Endothelial cell of umbilical vein (primary cell): ENCODE results near the gene CES1. TPM values are rescaled to one million over a fixed set of nuclear protein-coding genes. Genes with fewer than 3 reads are reported as not detected.

Source experiments
- BruUV-seq: library from RNA; stranded (reverse); fragments of 400-500 nt; replicated peaks from 2 replicates; lab custom pipeline; 2021; lab: Mats Ljungman, UMichigan
- CTCF ChIA-PET: fragments of 300-600, 350-600 bp; sonication (Branson Sonifier 250); formaldehyde crosslinking; loops from one replicate; lab custom pipeline; 2021; ENCODE audit warnings: antibody characterized with exemption, inconsistent platforms; lab: Charles Lee
- POLR2A ChIA-PET: fragments of 300-600, 350-600 bp; sonication (Branson Sonifier 250); formaldehyde crosslinking; loops from one replicate; lab custom pipeline; 2021; ENCODE audit warnings: antibody characterized with exemption, inconsistent platforms; lab: Charles Lee
- DNase-seq: peaks from one replicate; pipeline ENCODE4 v3.0.0-alpha.2; 2011; ENCODE audit warnings: low read depth, low spot score
- FAIRE-seq: peaks from 2 replicates; lab custom pipeline; 2011; peaks lifted over from hg19 to GRCh38; lab: Jason Lieb, UNC
- H2AFZ ChIP-seq: 2 replicates; pipeline ENCODE4 v1.6.0; 2012; ENCODE audit warnings: low read depth, low read length, control low read depth, inconsistent platforms
- H3K27ac ChIP-seq: 2 replicates; pipeline ENCODE4 v1.5.1; 2011; ENCODE audit warnings: low read depth, mild to moderate bottlenecking, control low read depth, low read length, moderate library complexity; ENCODE audit not compliant: insufficient read depth
- H3K27me3 ChIP-seq, 2 experiments: 2 replicates each; pipeline versions ENCODE4 v1.6.0 to v1.6.1; 2011; ENCODE audit warnings: low read length in 2 of 2, mixed read lengths in 1 of 2; ENCODE audit not compliant: control insufficient read depth in 2 of 2, insufficient read depth in 2 of 2
- H3K36me3 ChIP-seq, 2 experiments: 2 replicates in 1 of 2; 3 replicates in 1 of 2; pipeline ENCODE4 v1.5.1; 2011; ENCODE audit warnings: low read length in 2 of 2, mild to moderate bottlenecking in 1 of 2, moderate library complexity in 1 of 2; ENCODE audit not compliant: control insufficient read depth in 2 of 2, insufficient read depth in 2 of 2; ENCODE audit errors: extremely low read depth in 1 of 2
- H3K4me1 ChIP-seq: 3 replicates; pipeline ENCODE4 v1.5.1; 2011; ENCODE audit warnings: mild to moderate bottlenecking, low read length; ENCODE audit not compliant: control insufficient read depth, insufficient read depth; ENCODE audit errors: extremely low read depth
- H3K4me2 ChIP-seq: 2 replicates; pipeline ENCODE4 v1.6.1; 2011; ENCODE audit warnings: low read length, control low read depth, mixed read lengths; ENCODE audit not compliant: insufficient read depth
- H3K4me3 ChIP-seq, 3 experiments: fragments of 200-600 bp in 1 of 3; sonication (generic), shearing (Covaris generic) in 1 of 3; replicated peaks in 1 of 3; 2 replicates each; pipeline ENCODE4 v1.5.1; 2011 to 2016; ENCODE audit warnings: control low read depth in 3 of 3, low read length in 3 of 3, mild to moderate bottlenecking in 2 of 3, inconsistent platforms in 1 of 3, low read depth in 1 of 3, moderate library complexity in 1 of 3; ENCODE audit not compliant: insufficient read depth in 1 of 3
- H3K79me2 ChIP-seq: 2 replicates; pipeline ENCODE4 v1.6.0; 2012; ENCODE audit warnings: low read length, inconsistent platforms; ENCODE audit not compliant: control insufficient read depth, insufficient read depth
- H3K9ac ChIP-seq: replicated peaks from 2 replicates; pipeline ENCODE3; 2011; ENCODE audit warnings: low read length, control low read depth; ENCODE audit not compliant: insufficient read depth; ENCODE audit errors: extremely low read depth
- H3K9me1 ChIP-seq: replicated peaks from 3 replicates; pipeline ENCODE4 v1.6.0; 2011; ENCODE audit warnings: mild to moderate bottlenecking, low read length; ENCODE audit not compliant: control insufficient read depth, insufficient read depth; ENCODE audit errors: extremely low read depth
- H3K9me3 ChIP-seq: replicated peaks from 2 replicates; pipeline ENCODE4 v1.5.1; 2012; ENCODE audit warnings: low read length, inconsistent platforms; ENCODE audit not compliant: control insufficient read depth, insufficient read depth
- H4K20me1 ChIP-seq: replicated peaks from 2 replicates; pipeline ENCODE3; 2011; ENCODE audit warnings: mild to moderate bottlenecking, low read length; ENCODE audit not compliant: control insufficient read depth, insufficient read depth; ENCODE audit errors: extremely low read depth
- CTCF ChIP-seq, 2 donors: IDR thresholded peaks; 1 replicate in 1 of 2; 2 replicates in 1 of 2; pipeline ENCODE4 v1.5.1; 2011; ENCODE audit warnings: low read length in 2 of 2, mild to moderate bottlenecking in 2 of 2, moderate library complexity in 2 of 2, control low read depth in 1 of 2, inconsistent platforms in 1 of 2, low read depth in 1 of 2; ENCODE audit not compliant: insufficient read depth in 1 of 2; ENCODE audit errors: extremely low read depth in 1 of 2
- EZH2 ChIP-seq: IDR thresholded peaks from 2 replicates; pipeline ENCODE4 v1.6.1; 2012; ENCODE audit warnings: borderline replicate concordance, low read depth, mild to moderate bottlenecking, moderate library complexity, low read length, inconsistent platforms; ENCODE audit not compliant: severe bottlenecking
- FOS ChIP-seq: IDR thresholded peaks from 2 replicates; pipeline ENCODE4 v1.6.1; 2011; ENCODE audit warnings: mild to moderate bottlenecking, low read length, moderate library complexity, borderline replicate concordance; ENCODE audit not compliant: insufficient read depth
- GATA2 ChIP-seq: IDR thresholded peaks from 2 replicates; pipeline ENCODE4 v1.7.0; 2011; ENCODE audit warnings: low read depth, mild to moderate bottlenecking, moderate library complexity, mixed read lengths, low read length; ENCODE audit not compliant: insufficient read length, insufficient read depth
- JUN ChIP-seq: IDR thresholded peaks from 2 replicates; pipeline ENCODE4 v1.6.1; 2011; ENCODE audit warnings: borderline replicate concordance, low read depth; ENCODE audit not compliant: insufficient read length, insufficient read depth
- MAX ChIP-seq: IDR thresholded peaks from 2 replicates; pipeline ENCODE4 v1.6.1; 2011; ENCODE audit not compliant: insufficient read depth, insufficient read length
- MYC ChIP-seq: IDR thresholded peaks from one replicate; pipeline ENCODE4 v1.6.1; 2011; ENCODE audit warnings: mild to moderate bottlenecking, low read depth, low read length
- POLR2A ChIP-seq: IDR thresholded peaks from 2 replicates; pipeline ENCODE4 v1.6.1; 2012; ENCODE audit warnings: low read depth, mild to moderate bottlenecking, control low read depth, low read length
- POLR2AphosphoS5 ChIP-seq: IDR thresholded peaks from 2 replicates; pipeline ENCODE4 v1.6.1; 2012; ENCODE audit warnings: low read depth, mild to moderate bottlenecking, control low read depth, low read length, moderate library complexity; ENCODE audit not compliant: insufficient read depth
- dilution Hi-C: fragments of 300-500 bp; cut with MboI; formaldehyde crosslinking; loops from one replicate; pipeline ENCODE4 v1.15.0; 2019; ENCODE audit warnings: low sequenced_read_pairs; ENCODE audit not compliant: extremely low pct_ligation_motif_present
- intact Hi-C: fragments of 100-400 bp; cut with micrococcal nuclease; formaldehyde crosslinking; loops from one replicate; pipeline ENCODE4 v1.10.0; 2022
- polyA plus RNA-seq, 4 experiments: library from polyadenylated mRNA; depleted of rRNA in 3 of 4; stranded (reverse) in 3 of 4; unstranded in 1 of 4; fragments of >200 nt; gene quantifications; 2 replicates each; pipeline versions ENCODE4 v1.2.1 to v1.2.3, GENCODE V29; 2011 to 2012; ENCODE audit warnings: missing spikeins in 1 of 4
- total RNA-seq: library from RNA; stranded (reverse); gene quantifications from 2 replicates; pipeline ENCODE4 v1.2.3, GENCODE V29; 2021

Gene CES1
- total and polyA plus RNA-seq, 2 donors (not counting 3 experiments of a cell fraction or from before 2014, with no cell fraction given), result not detected

- Histone ChIP-seq H2AFZ (no peak overlapping the region), H3K79me2 (no peaks in the 10 kb centered on the region), H3K27me3 (no peaks in the 10 kb centered on the region), H3K4me3 (no peak overlapping the region), H3K4me2 (no peak overlapping the region), H3K9me1 (no peaks in the 10 kb centered on the region), H3K9ac (no peak overlapping the region), H3K4me1 (no peaks in the 10 kb centered on the region), H3K36me3 (no peaks in the 10 kb centered on the region), H4K20me1 (no peaks in the 10 kb centered on the region), H3K9me3 (no peaks in the 10 kb centered on the region), H3K27ac (no peak overlapping the region)
- CTCF ChIA-PET, result no interaction called here
- POLR2A ChIA-PET, result no interaction called here
- intact Hi-C loops (no loop called here), dilution Hi-C loops (no loop called here)
- TF ChIP-seq CTCF (IDR thresholded peaks at IDR 0.05; ENCODE audit: extremely low read depth in 1 of 2, insufficient read depth in 1 of 2, low read depth in 1 of 2, low read length in 2 of 2) (no peak), MYC (no peak), POLR2AphosphoS5 (no peak), FOS (no peak)
- FAIRE-seq, result no peak
- DNase-seq, result no peak
- no TSS peak for BruUV-seq
Measured at GRCh38 chr16:55856950-55857349, 24.1 kb upstream of the CES1 start.

DNA sequence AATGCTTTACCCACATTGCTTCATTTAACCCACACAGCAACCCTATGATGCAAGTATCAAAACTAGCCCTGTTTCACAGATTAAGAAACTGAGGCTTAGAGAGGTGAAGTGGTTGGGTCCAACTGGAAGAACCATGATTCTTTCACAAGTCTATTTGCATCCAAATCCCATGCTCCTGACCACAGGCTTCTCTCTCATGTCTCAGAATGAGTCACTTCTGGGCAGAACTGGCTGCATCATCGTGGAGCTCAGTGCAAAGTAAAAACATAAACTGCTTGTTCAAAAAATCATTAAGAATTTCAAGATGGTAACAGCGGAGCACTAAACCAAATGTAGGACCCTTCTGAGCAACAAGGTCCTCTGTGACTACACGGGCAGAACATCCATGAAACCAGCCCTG lies 20.2 kb upstream of the CES1 start:
- BruUV-seq, result no TSS peak
- Histone ChIP-seq H3K27ac (no peak overlapping the region), H3K9ac (no peak overlapping the region), H3K27me3 (no peaks in the 10 kb centered on the region), H2AFZ (no peak overlapping the region), H4K20me1 (no peaks in the 10 kb centered on the region), H3K36me3 (no peaks in the 10 kb centered on the region), H3K9me1 (no peaks in the 10 kb centered on the region), H3K4me2 (no peak overlapping the region), H3K4me1 (no peaks in the 10 kb centered on the region), H3K9me3 (no peaks in the 10 kb centered on the region), H3K4me3 (no peak overlapping the region), H3K79me2 (no peaks in the 10 kb centered on the region)
- POLR2A ChIA-PET, result no interaction called here
- CTCF ChIA-PET, result no interaction called here
- intact Hi-C loops (no loop called here), dilution Hi-C loops (no loop called here)
- no peak for TF ChIP-seq EZH2
- no peak for TF ChIP-seq JUN
- no peak for TF ChIP-seq CTCF (IDR thresholded peaks at IDR 0.05; ENCODE audit: extremely low read depth in 1 of 2, insufficient read depth in 1 of 2, low read depth in 1 of 2, low read length in 2 of 2)
- no peak for TF ChIP-seq POLR2AphosphoS5
- TF ChIP-seq MAX, result no peak
- no peak for TF ChIP-seq GATA2
- no peak for TF ChIP-seq POLR2A
- TF ChIP-seq FOS, result no peak
- TF ChIP-seq MYC, result no peak
- DNase-seq (no peak), FAIRE-seq (no peak)
